GM21529 (cell line): ENCODE data around the gene RAB3GAP2.
A peak's percentile ranks its signal among the peaks of the same experiment; 100 is the strongest.
"Not testable (repeated sequence)": the region's sequence is repeated elsewhere in the genome, so short reads cannot be mapped to it uniquely, and the experiment has no call there.

Experiments used
- ATAC-seq: cut with Tn5 transposase; IDR thresholded peaks from one replicate; pipeline ENCODE4 v1.9.1; 2021; ENCODE audit not compliant: unreplicated experiment

RAB3GAP2 gene

GRCh38 chr1:220272047-220272840, at the start of gene RAB3GAP2:
Gene RAB3GAP2, minus strand, starts transcription at chr1:220272453. Its CDS starts 116 bp downstream, at chr1:220272337.
- ATAC-seq = peak; percentile 95

- no peak for ATAC-seq
These were observed 49.5 kb upstream of the RAB3GAP2 start for GRCh38 chr1:220321758-220322157.

- ATAC-seq = no peak
These were observed 48.5 kb upstream of the RAB3GAP2 start for GRCh38 chr1:220320709-220321108.

- no peak for ATAC-seq
These were observed 46.4 kb upstream of the RAB3GAP2 start for GRCh38 chr1:220318673-220319072.

GRCh38 chr1:220317161-220317560, 44.9 kb upstream of the RAB3GAP2 start:
- no peak for ATAC-seq

GRCh38 chr1:220316305-220316704, 44.1 kb upstream of the RAB3GAP2 start:
- ATAC-seq = no peak

GRCh38 chr1:220315070-220315839, 43.0 kb upstream of the RAB3GAP2 start:
- ATAC-seq = no peak

GRCh38 chr1:220313576-220313975, 41.3 kb upstream of the RAB3GAP2 start:
- no peak for ATAC-seq

- ATAC-seq = not testable (repeated sequence)
These were observed 37.9 kb upstream of the RAB3GAP2 start for GRCh38 chr1:220310147-220310546.

- no peak for ATAC-seq
These were observed 35.4 kb upstream of the RAB3GAP2 start for GRCh38 chr1:220307607-220308006.

- no peak for ATAC-seq
These were observed 34.1 kb upstream of the RAB3GAP2 start for GRCh38 chr1:220306339-220306738.

GRCh38 chr1:220303871-220304270, 31.6 kb upstream of the RAB3GAP2 start:
- no peak for ATAC-seq

GRCh38 chr1:220301630-220302029, 29.4 kb upstream of the RAB3GAP2 start:
- no peak for ATAC-seq

GRCh38 chr1:220300442-220301121, 28.3 kb upstream of the RAB3GAP2 start:
- ATAC-seq = no peak

- ATAC-seq = no peak
These were observed 27.1 kb upstream of the RAB3GAP2 start for GRCh38 chr1:220299337-220299736.

GRCh38 chr1:220298470-220299205, 26.4 kb upstream of the RAB3GAP2 start:
- ATAC-seq = no peak

- no peak for ATAC-seq
These were observed 24.7 kb upstream of the RAB3GAP2 start for GRCh38 chr1:220296981-220297380.

GRCh38 chr1:220294846-220295301, 22.6 kb upstream of the RAB3GAP2 start:
- ATAC-seq = no peak

- ATAC-seq = no peak
These were observed 19.3 kb upstream of the RAB3GAP2 start for GRCh38 chr1:220291580-220291979.

GRCh38 chr1:220290140-220290761, 18.0 kb upstream of the RAB3GAP2 start:
- no peak for ATAC-seq
